Left lung (tissue), 10 donors: ENCODE results near the gene NFIA. TPM values are rescaled to one million over a fixed set of nuclear protein-coding genes. Genes with fewer than 3 reads are reported as not detected.

Source experiments
- ATAC-seq: fragments of 200-7000 bp; cut with Tn5 transposase; one replicate; pipeline ENCODE4 v1.9.1; 2020; ENCODE audit warnings: moderate library complexity
- DNase-seq, 4 donors: peaks; one replicate each; pipeline ENCODE4 v3.0.0-alpha.2; 2013 to 2020
- H3K27ac ChIP-seq, 2 donors: fragments of 200-600 bp; sonication (generic) in 1 of 2; one replicate each; pipeline versions ENCODE4 v1.5.0 to v1.8.0; 2020 to 2021
- H3K27me3 ChIP-seq, 2 donors: fragments of 200-600 bp; sonication (generic) in 1 of 2; one replicate each; pipeline versions ENCODE4 v1.5.0 to v1.8.0; 2020 to 2021
- H3K36me3 ChIP-seq, 2 donors: fragments of 200-600 bp; sonication (generic) in 1 of 2; one replicate each; pipeline versions ENCODE4 v1.5.0 to v1.8.0; 2020 to 2021
- H3K4me1 ChIP-seq, 2 donors: fragments of 200-600 bp; one replicate each; pipeline ENCODE4 v1.8.0; 2021
- H3K4me3 ChIP-seq, 2 donors: fragments of 200-600 bp; sonication (generic) in 1 of 2; one replicate each; pipeline versions ENCODE4 v1.5.0 to v1.8.0; 2020 to 2021; ENCODE audit warnings: mild to moderate bottlenecking in 1 of 2
- H3K9me3 ChIP-seq, 2 donors: fragments of 200-600 bp; sonication (generic) in 1 of 2; one replicate each; pipeline versions ENCODE4 v1.5.0 to v1.8.0; 2020 to 2021
- intact Hi-C, 2 donors: fragments of 100-400 bp; cut with DNase I; formaldehyde crosslinking; loops; one replicate each; pipeline versions ENCODE4 v1.11.2 to v1.14.2; 2022
- polyA plus RNA-seq, 6 donors: library from polyadenylated mRNA; unstranded; fragments of 120-200 nt; gene quantifications; one replicate each; pipeline ENCODE4 v1.2.1, GENCODE V29; 2013; ENCODE audit not compliant: insufficient read length in 6 of 6
- total RNA-seq, 2 donors: library from RNA; stranded (reverse); fragmentation: NEBNext Ultra II Directional; extraction: Animal tissue kit (Norgen Biotek cat#: 25700); gene quantifications; one replicate each; pipeline ENCODE4 v1.2.1, GENCODE V29; 2021
- TF ChIP-seq, protein P1 (sequence below), 2 donors: fragments of 200-600 bp; sonication (generic) in 1 of 2; IDR thresholded peaks; one replicate each; pipeline versions ENCODE4 v1.5.0 to v1.8.0; 2021; ENCODE audit warnings: antibody characterized with exemption in 2 of 2
- donor health status: DM: no; HTN: yes; CAD: no.
- donor health status: DM: no; HTN: no; CAD: no.

The NFIA gene
- total and polyA plus RNA-seq, 8 donors: 30.4 to 60.7 (median 37.6) TPM

DNA sequence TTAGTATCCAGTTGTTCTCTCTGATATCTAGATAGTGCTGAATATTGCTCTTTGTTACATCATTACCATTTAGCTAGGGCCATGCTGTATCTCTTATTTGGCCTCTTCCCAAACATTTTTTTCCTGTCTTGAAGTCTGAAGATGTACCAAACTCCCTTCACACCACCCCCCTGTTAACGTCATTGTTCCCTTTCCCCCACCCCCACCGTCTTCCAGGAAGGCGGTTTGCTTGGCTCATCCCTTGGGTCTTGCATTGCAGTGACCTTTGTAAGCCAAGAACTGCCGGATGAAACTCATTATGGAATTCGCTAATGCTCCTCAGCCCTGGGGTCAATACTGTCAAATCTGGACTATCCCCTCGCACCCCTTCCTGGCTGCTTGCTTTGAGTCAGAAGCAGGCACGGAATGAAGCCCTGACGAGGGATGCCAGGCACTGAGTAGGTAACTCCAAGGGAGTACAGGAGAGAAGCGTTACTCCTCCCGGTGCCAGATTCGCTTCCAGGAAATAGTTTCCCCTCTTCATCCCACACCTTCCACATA is 359.4 kb downstream of the NFIA start:
- H3K27ac ChIP-seq: no peak overlapping the region
- H3K27me3 ChIP-seq: no peaks in the 10 kb centered on the region
- peaks cover 0 to 5% of the 10 kb centered on the region in 2 donors for H3K4me1 ChIP-seq
- TF ChIP-seq, protein P1, sequence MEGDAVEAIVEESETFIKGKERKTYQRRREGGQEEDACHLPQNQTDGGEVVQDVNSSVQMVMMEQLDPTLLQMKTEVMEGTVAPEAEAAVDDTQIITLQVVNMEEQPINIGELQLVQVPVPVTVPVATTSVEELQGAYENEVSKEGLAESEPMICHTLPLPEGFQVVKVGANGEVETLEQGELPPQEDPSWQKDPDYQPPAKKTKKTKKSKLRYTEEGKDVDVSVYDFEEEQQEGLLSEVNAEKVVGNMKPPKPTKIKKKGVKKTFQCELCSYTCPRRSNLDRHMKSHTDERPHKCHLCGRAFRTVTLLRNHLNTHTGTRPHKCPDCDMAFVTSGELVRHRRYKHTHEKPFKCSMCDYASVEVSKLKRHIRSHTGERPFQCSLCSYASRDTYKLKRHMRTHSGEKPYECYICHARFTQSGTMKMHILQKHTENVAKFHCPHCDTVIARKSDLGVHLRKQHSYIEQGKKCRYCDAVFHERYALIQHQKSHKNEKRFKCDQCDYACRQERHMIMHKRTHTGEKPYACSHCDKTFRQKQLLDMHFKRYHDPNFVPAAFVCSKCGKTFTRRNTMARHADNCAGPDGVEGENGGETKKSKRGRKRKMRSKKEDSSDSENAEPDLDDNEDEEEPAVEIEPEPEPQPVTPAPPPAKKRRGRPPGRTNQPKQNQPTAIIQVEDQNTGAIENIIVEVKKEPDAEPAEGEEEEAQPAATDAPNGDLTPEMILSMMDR (IDR thresholded peaks at IDR 0.05): no peak
- DNase-seq (no peak), ATAC-seq (no peak)
- intact Hi-C loops: no loop called here
- no peak overlapping the region for H3K4me3 ChIP-seq
- no peaks in the 10 kb centered on the region for H3K9me3 ChIP-seq
- no peaks in the 10 kb centered on the region for H3K36me3 ChIP-seq

DNA sequence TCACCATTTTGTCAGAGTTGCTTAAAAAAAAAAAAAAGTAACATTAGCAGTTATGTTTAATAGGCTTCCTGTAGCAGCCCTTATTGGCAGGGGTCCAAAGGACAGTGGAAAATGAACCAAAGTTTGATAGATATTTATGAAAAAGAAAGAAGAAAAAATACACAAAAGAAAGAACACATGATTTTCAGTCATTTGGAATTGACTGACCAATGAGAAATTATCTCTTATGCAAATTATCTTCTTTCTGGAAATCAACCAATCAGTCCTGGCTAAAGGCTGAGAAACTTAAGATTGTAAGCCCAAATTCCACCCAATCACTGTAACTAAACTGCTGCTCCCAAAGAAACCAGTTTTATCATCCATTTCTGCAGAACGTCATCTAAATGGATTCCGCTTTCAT is 360.2 kb downstream of the NFIA start:
- DNase-seq: no peak

DNA sequence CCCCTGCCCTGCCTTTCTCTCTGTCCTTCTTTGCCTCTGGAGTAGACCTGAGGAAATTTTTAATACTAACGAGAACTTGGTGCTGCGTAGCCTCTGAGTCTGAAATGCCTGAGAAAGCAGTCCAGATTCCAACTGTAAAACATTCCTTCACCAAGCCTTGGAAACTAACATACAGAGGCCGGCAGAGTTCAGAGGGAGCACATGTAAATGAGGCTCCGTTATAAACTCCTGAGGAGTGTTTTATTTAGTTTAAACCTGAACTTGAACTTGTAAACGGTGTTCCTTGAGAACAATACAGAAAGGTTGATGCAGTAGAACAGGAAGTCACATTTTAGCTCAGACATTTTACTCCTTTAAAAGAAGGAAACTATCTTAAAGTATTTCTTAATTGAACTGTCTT is 361.9 kb downstream of the NFIA start:
- no peaks in the 10 kb centered on the region for H3K36me3 ChIP-seq
- H3K27ac ChIP-seq: no peak overlapping the region
- H3K4me3 ChIP-seq: no peak overlapping the region
- intact Hi-C loops: no loop called here
- no peaks in the 10 kb centered on the region for H3K9me3 ChIP-seq
- DNase-seq (no peak), ATAC-seq (no peak)
- no peaks in the 10 kb centered on the region for H3K27me3 ChIP-seq
- TF ChIP-seq, protein P1 (IDR thresholded peaks at IDR 0.05): no peak
- H3K4me1 ChIP-seq: peaks cover 0 to 5% of the 10 kb centered on the region in 2 donors

More for the DNA sequence above, 360.2 kb downstream of the NFIA start:
- Histone ChIP-seq H3K27ac (no peak overlapping the region), H3K4me3 (no peak overlapping the region), H3K4me1 (peaks cover 0 to 5% of the 10 kb centered on the region in 2 donors), H3K27me3 (no peaks in the 10 kb centered on the region), H3K36me3 (no peaks in the 10 kb centered on the region), H3K9me3 (no peaks in the 10 kb centered on the region)
- TF ChIP-seq, protein P1 (IDR thresholded peaks at IDR 0.05): no peak
- no peak for ATAC-seq
- intact Hi-C loops: no loop called here

DNA sequence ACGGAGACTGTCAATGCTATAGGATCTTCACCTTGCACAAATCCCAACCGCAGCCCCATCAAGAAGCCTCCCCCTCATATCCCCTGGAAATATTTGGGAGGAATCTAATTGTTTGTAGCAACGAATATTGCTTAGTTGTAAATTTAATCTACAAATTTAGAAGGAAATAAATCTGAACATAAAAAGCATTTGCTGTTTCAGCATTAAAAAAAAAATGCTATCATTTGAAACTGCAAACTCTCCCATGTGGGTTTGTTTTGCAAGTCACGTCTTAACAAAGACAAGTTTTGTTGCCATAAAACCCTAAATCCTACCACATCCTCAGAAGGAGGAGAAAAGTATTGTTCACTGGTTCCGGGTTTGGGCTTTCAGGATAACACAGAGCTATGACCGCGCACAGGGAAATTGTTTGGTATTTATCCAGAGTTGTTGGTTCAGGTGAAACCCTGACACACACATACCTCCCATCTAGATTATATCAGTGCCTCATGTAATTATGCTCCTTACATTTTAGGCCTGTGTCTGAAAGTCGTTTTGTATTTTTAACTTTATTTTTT is 363.0 kb downstream of the NFIA start:
- TF ChIP-seq, protein P1 (IDR thresholded peaks at IDR 0.05): no peak
- DNase-seq: no peak
- H3K36me3 ChIP-seq: no peaks in the 10 kb centered on the region
- peaks cover 7 to 9% of the 10 kb centered on the region in 2 donors for H3K4me1 ChIP-seq
- H3K27ac ChIP-seq: no peak overlapping the region
- intact Hi-C loops: no loop called here
- no peak overlapping the region for H3K4me3 ChIP-seq
- no peak for ATAC-seq
- H3K27me3 ChIP-seq: no peaks in the 10 kb centered on the region
- no peaks in the 10 kb centered on the region for H3K9me3 ChIP-seq

DNA sequence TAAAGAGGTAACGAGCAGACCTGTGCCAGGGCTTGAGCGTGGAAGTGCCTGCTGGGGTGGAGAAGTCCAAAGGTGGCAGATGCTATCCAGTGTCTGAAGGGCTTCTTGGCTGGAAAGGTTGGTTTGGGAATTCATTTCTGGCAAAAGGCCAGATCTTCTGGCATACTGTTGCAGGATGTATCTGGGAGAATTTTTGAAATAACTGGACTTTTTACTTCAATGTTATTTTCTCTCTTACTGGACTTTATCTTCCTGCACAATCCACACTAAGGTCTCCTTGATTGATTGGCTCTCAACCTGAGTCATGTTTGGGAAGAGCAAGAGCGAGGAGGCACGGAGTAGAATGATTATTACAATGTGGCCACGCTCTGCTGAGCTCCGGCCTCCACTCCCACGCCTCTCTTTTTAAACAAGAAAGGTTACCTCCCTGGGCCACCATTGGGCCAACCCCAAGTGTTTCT is 364.2 kb downstream of the NFIA start:
- DNase-seq (no peak), ATAC-seq (no peak)
- H3K27ac ChIP-seq: no peak overlapping the region

More for the DNA sequence above, 364.2 kb downstream of the NFIA start:
- no peak overlapping the region for H3K4me3 ChIP-seq
- intact Hi-C loops: no loop called here
- no peaks in the 10 kb centered on the region for H3K27me3 ChIP-seq
- peaks cover 15 to 17% of the 10 kb centered on the region in 2 donors for H3K4me1 ChIP-seq
- TF ChIP-seq, protein P1 (IDR thresholded peaks at IDR 0.05): no peak
- no peaks in the 10 kb centered on the region for H3K9me3 ChIP-seq
- no peaks in the 10 kb centered on the region for H3K36me3 ChIP-seq
